ENCODE measurements around the gene RANBP1. TPM values are rescaled to one million over a fixed set of nuclear protein-coding genes. Genes with fewer than 3 reads are reported as not detected.

Gene RANBP1
- total RNA-seq, 1 donor from 2014 or later = 219 TPM

DNA sequence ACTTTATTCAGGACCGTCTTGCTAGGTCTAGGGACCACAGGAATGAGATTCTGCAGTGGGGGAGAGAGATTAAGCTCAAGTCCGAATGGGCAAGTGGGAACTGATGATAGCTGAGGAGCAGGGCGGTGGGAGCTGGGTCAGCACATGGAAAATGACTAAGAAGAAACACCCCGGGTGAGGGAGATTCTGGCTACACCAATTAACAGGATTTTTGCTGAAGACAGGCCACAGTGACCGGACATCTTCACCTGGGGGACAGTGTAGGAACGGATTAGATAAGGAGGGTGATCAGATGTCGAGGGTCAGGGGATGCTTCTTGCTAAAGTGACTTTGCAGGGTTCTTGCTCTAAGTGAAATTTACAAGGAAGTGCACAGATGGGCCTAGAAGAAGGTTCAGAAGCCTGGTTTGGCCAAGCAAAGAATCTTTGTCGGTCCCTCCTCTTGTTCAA, 44.4 kb upstream of the RANBP1 start:
- TF ChIP-seq CTCF (IDR thresholded peaks at IDR 0.05; ENCODE audit: unreplicated experiment) = no peak
- Mint-ChIP-seq H3K4me3 (ENCODE audit: low read depth) (no peak overlapping the region), H3K9me3 (ENCODE audit: low read depth) (no peaks in the 10 kb centered on the region), H3K4me1 (ENCODE audit: low read depth) (no peaks in the 10 kb centered on the region), H3K27me3 (peaks cover 6% of the 10 kb centered on the region), H3K36me3 (ENCODE audit: insufficient read depth) (no peaks in the 10 kb centered on the region), H3K27ac (peak overlapping the region; percentile 13)
- DNase-seq (ENCODE audit: low spot score, unreplicated experiment) = no peak

GRCh38 chr22:20076627-20077172, 39.2 kb upstream of the RANBP1 start:
- Mint-ChIP-seq H3K27ac (peak overlapping the region; percentile 57), H3K9me3 (ENCODE audit: low read depth) (no peaks in the 10 kb centered on the region), H3K36me3 (ENCODE audit: insufficient read depth) (no peaks in the 10 kb centered on the region), H3K4me3 (ENCODE audit: low read depth) (no peak overlapping the region), H3K4me1 (ENCODE audit: low read depth) (peaks cover 14% of the 10 kb centered on the region), H3K27me3 (peaks cover 1% of the 10 kb centered on the region)
- TF ChIP-seq CTCF (IDR thresholded peaks at IDR 0.05; ENCODE audit: unreplicated experiment) = no peak
- no peak for DNase-seq (ENCODE audit: low spot score, unreplicated experiment)

DNA sequence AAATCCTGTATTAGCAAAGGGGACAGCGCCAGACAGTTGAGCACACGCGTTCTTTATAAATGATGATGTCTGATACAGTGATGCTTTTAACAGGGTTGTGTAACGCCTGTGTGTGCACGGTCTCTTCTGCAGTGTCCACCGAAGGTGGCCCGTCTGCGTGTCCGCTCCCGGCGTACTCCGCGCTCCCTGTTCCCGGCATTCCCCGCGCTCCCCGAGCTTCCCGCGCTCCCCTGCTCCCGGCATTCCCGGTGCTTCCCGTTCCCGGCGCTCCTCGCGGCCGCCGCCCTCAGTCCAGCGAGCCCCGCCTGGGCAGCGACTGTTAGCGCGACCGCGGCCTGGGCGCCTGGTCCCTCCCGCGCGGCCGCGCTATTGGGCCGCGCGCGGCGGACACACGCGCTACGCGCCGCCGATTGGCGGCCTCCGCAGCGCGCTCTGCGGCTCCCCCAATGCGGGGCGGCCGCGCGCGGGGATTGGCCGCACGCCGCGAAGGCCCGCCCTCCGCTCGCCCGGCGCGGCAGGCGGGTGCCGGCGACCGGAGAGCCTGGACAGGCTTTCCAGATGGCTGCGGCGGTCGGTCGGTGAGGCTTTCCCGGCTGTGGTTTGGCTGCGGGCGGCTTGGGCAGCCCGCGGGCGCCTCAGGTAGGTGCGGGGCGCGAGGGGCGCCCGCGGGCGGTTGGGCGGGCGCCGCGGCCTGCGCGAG, 36.0 kb upstream of the RANBP1 start, which contains the start of gene DGCR8:
Gene DGCR8 (plus strand): TSS at position 497 of the 700 bp plus-strand sequence. CDS start 5,723 bp downstream, outside the sequence.
- H3K4me3 Mint-ChIP-seq (ENCODE audit: low read depth) = peak within 1 kb of the TSS; percentile 92
- no peak for TF ChIP-seq CTCF (IDR thresholded peaks at IDR 0.05; ENCODE audit: unreplicated experiment)
- peak within 1 kb of the TSS; percentile 98 for H3K27ac Mint-ChIP-seq
- H3K36me3 Mint-ChIP-seq (ENCODE audit: insufficient read depth) = peaks cover 2% of the 10 kb centered on the region
- no peaks in the 10 kb centered on the region for H3K27me3 Mint-ChIP-seq
- no peaks in the 10 kb centered on the region for H3K9me3 Mint-ChIP-seq (ENCODE audit: low read depth)
- DNase-seq (ENCODE audit: low spot score, unreplicated experiment) = peak; percentile 84
- peaks cover 40% of the 10 kb centered on the region for H3K4me1 Mint-ChIP-seq (ENCODE audit: low read depth)

DNA sequence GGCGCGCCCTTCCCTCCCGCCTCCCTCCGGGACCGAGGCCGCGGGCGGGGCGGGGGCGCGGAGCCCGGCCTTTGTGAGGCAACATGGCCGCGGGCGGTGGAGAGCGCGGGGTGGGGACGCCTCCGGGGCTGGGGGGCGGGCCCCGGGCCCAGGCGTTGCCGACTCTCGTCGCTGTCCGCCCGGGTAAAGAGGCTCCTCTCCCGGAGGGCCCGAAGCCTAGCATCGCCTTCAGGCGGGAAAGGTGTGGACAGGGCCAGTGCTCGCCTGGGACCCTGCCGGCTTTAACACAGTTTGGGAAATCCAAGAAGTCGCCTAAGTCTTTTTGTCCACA, 35.5 kb upstream of the RANBP1 start:
- TF ChIP-seq CTCF (IDR thresholded peaks at IDR 0.05; ENCODE audit: unreplicated experiment) = no peak
- Mint-ChIP-seq H3K9me3 (ENCODE audit: low read depth) (no peaks in the 10 kb centered on the region), H3K27me3 (no peaks in the 10 kb centered on the region), H3K4me1 (ENCODE audit: low read depth) (peaks cover 45% of the 10 kb centered on the region), H3K27ac (peak overlapping the region; percentile 98), H3K4me3 (ENCODE audit: low read depth) (peak overlapping the region; percentile 92), H3K36me3 (ENCODE audit: insufficient read depth) (peaks cover 3% of the 10 kb centered on the region)
- peak; percentile 48 for DNase-seq (ENCODE audit: low spot score, unreplicated experiment)

GRCh38 chr22:20080776-20081654, 34.9 kb upstream of the RANBP1 start:
- H3K4me3 Mint-ChIP-seq (ENCODE audit: low read depth) = peak overlapping the region; percentile 92
- H3K9me3 Mint-ChIP-seq (ENCODE audit: low read depth) = no peaks in the 10 kb centered on the region
- H3K4me1 Mint-ChIP-seq (ENCODE audit: low read depth) = peaks cover 47% of the 10 kb centered on the region
- peak; percentile 22 for DNase-seq (ENCODE audit: low spot score, unreplicated experiment)
- peak overlapping the region; percentile 98 for H3K27ac Mint-ChIP-seq
- no peak for TF ChIP-seq CTCF (IDR thresholded peaks at IDR 0.05; ENCODE audit: unreplicated experiment)
- H3K27me3 Mint-ChIP-seq = no peaks in the 10 kb centered on the region
- H3K36me3 Mint-ChIP-seq (ENCODE audit: insufficient read depth) = peaks cover 3% of the 10 kb centered on the region
